B cell (primary cell): Measurements from ENCODE around the gene PIGR. TPM values are rescaled to one million over a fixed set of nuclear protein-coding genes. Genes with fewer than 3 reads are reported as not detected.

Experiments
- ATAC-seq: fragments of 200-7000 bp; cut with Tn5 transposase; one replicate; pipeline ENCODE4 v1.10.0; 2021; ENCODE audit warnings: low read depth, mild to moderate bottlenecking, moderate number of reproducible peaks, moderate library complexity
- CTCF ChIA-PET: fragments of 350-600 bp; sonication (Branson Sonifier 250); formaldehyde crosslinking; loops from one replicate; lab custom pipeline; 2021; ENCODE audit warnings: antibody characterized with exemption, inconsistent platforms; lab: Charles Lee
- POLR2A ChIA-PET: fragments of 350-600 bp; sonication (Branson Sonifier 250); formaldehyde crosslinking; loops from one replicate; lab custom pipeline; 2021; ENCODE audit warnings: antibody characterized with exemption; lab: Charles Lee
- DNase-seq: peaks from one replicate; pipeline ENCODE4 v3.0.0; 2013
- H2AFZ ChIP-seq: 2 replicates; pipeline ENCODE4 v1.6.1; 2012; ENCODE audit warnings: mild to moderate bottlenecking, low read depth, low read length; ENCODE audit not compliant: insufficient read depth, poor library complexity, severe bottlenecking
- H3K27ac ChIP-seq, 2 donors: 1 replicate in 1 of 2; 2 replicates in 1 of 2; pipeline ENCODE4 v1.5.1; 2012 to 2013; ENCODE audit warnings: low read length in 2 of 2, mild to moderate bottlenecking in 2 of 2, moderate library complexity in 1 of 2
- H3K27me3 ChIP-seq, 4 experiments: fragments of 200-600 bp in 1 of 4; sonication (generic) in 1 of 4; replicated peaks in 1 of 4; 1 replicate in 2 of 4; 2 replicates in 2 of 4; pipeline versions ENCODE4 v1.6.1 to v1.7.0; 2013 to 2016; ENCODE audit warnings: low read length in 3 of 4, mild to moderate bottlenecking in 2 of 4, mixed read lengths in 1 of 4, moderate library complexity in 1 of 4; ENCODE audit not compliant: insufficient read depth in 4 of 4, control insufficient read depth in 3 of 4; ENCODE audit errors: control extremely low read depth in 1 of 4
- H3K36me3 ChIP-seq, 2 experiments: replicated peaks in 1 of 2; 1 replicate in 1 of 2; 2 replicates in 1 of 2; pipeline versions ENCODE4 v1.6.1 to v1.7.1; 2013; ENCODE audit warnings: low read length in 1 of 2; ENCODE audit not compliant: insufficient read depth in 2 of 2, control insufficient read depth in 1 of 2; ENCODE audit errors: control extremely low read depth in 1 of 2, extremely low read depth in 1 of 2
- H3K4me1 ChIP-seq, 2 donors: fragments of 200-600 bp in 1 of 2; sonication (generic) in 1 of 2; 1 replicate in 1 of 2; 2 replicates in 1 of 2; pipeline versions ENCODE4 v1.5.1 to v1.6.1; 2013 to 2017; ENCODE audit warnings: low read length in 2 of 2; ENCODE audit not compliant: control insufficient read depth in 2 of 2, insufficient read depth in 2 of 2
- H3K4me2 ChIP-seq: replicated peaks from 2 replicates; pipeline ENCODE3; 2012; ENCODE audit warnings: mild to moderate bottlenecking, low read depth, low read length; ENCODE audit not compliant: poor library complexity, severe bottlenecking
- H3K4me3 ChIP-seq, 5 experiments: fragments of 200-600 bp in 1 of 5; sonication (generic) in 1 of 5; 1 replicate in 3 of 5; 2 replicates in 2 of 5; pipeline versions ENCODE4 v1.5.1 to v1.7.0; 2011 to 2016; ENCODE audit warnings: low read length in 4 of 5, mild to moderate bottlenecking in 4 of 5, low read depth in 2 of 5, control low read depth in 1 of 5, moderate library complexity in 1 of 5; ENCODE audit not compliant: insufficient read depth in 1 of 5; ENCODE audit errors: control extremely low read depth in 1 of 5, extremely low read depth in 1 of 5
- H3K79me2 ChIP-seq: fragments of 200-600 bp; sonication (generic); one replicate; pipeline ENCODE4 v1.6.0; 2016; ENCODE audit warnings: low read length; ENCODE audit not compliant: control insufficient read depth, insufficient read depth
- H3K9ac ChIP-seq: fragments of 200-600 bp; sonication (generic); 2 replicates; pipeline ENCODE4 v1.6.1; 2017; ENCODE audit warnings: mild to moderate bottlenecking, low read length, moderate library complexity
- H3K9me3 ChIP-seq, 3 donors: one replicate each; pipeline versions ENCODE4 v1.6.1 to v1.7.1; 2013; ENCODE audit warnings: low read length in 2 of 3; ENCODE audit not compliant: control insufficient read depth in 2 of 3, insufficient read depth in 1 of 3; ENCODE audit errors: control extremely low read depth in 1 of 3
- H4K20me1 ChIP-seq: 2 replicates; pipeline ENCODE4 v1.6.0; 2012; ENCODE audit warnings: mild to moderate bottlenecking, low read length; ENCODE audit not compliant: insufficient read depth, control insufficient read depth, poor library complexity, severe bottlenecking
- H3K27ac Mint-ChIP-seq: one replicate; pipeline ENCODE4 v1.8.0; 2021; ENCODE audit warnings: mixed read lengths
- H3K27me3 Mint-ChIP-seq: one replicate; pipeline ENCODE4 v1.8.0; 2021; ENCODE audit warnings: mixed read lengths
- H3K4me1 Mint-ChIP-seq: one replicate; pipeline ENCODE4 v1.8.0; 2021; ENCODE audit warnings: mixed read lengths
- H3K4me3 Mint-ChIP-seq: one replicate; pipeline ENCODE4 v1.8.0; 2021; ENCODE audit warnings: mixed read lengths
- H3K9me3 Mint-ChIP-seq: one replicate; pipeline ENCODE4 v1.8.0; 2022; ENCODE audit warnings: mixed read lengths; ENCODE audit not compliant: insufficient read depth
- EZH2 ChIP-seq: IDR thresholded peaks from 2 replicates; pipeline ENCODE4 v1.6.1; 2012; ENCODE audit warnings: borderline replicate concordance, low read depth, mild to moderate bottlenecking, moderate library complexity, low read length; ENCODE audit not compliant: insufficient read depth, poor library complexity, severe bottlenecking
- WGBS: methylation state at CpG from one replicate; pipeline ENCODE4 v1.1.5; 2013; ENCODE audit warnings: missing lambda C conversion rate; ENCODE audit not compliant: insufficient coverage; 5-methylcytosine and 5-hydroxymethylcytosine counted together
- intact Hi-C: fragments of 100-400 bp; cut with micrococcal nuclease; formaldehyde crosslinking; loops from one replicate; pipeline ENCODE4 v1.10.0; 2022
- polyA plus RNA-seq: library from polyadenylated mRNA; depleted of rRNA; stranded (reverse); fragments of >200 nt; gene quantifications from 2 replicates; pipeline ENCODE4 v1.2.3, GENCODE V29; 2012
- total RNA-seq, 2 donors: library from RNA; stranded (reverse); fragments of 120-200 nt in 1 of 2; gene quantifications; 1 replicate in 1 of 2; 2 replicates in 1 of 2; pipeline versions ENCODE4 v1.2.3 to v1.2.4, GENCODE V29; 2013 to 2022
- TF ChIP-seq, protein P1 (sequence below): fragments of 200-600 bp; IDR thresholded peaks from one replicate; pipeline ENCODE4 v1.8.0; 2022; ENCODE audit warnings: antibody characterized with exemption, mild to moderate bottlenecking

Gene PIGR
- total and polyA plus RNA-seq, 2 donors (not counting 1 experiment from before 2014, with no cell fraction given) = 0.31 to 1.1 TPM

GRCh38 chr1:206905295-206906164, 40.7 kb downstream of the PIGR start:
- Histone ChIP-seq H3K4me1 (peaks cover 51 to 61% of the 10 kb centered on the region in 2 donors), H3K27ac (peak overlapping the region; percentile 49 to 79), H4K20me1 (peaks cover 91% of the 10 kb centered on the region), H3K27me3 (no peaks in the 10 kb centered on the region), H2AFZ (no peak overlapping the region), H3K4me2 (peak overlapping the region; percentile 35), H3K4me3 (no peak overlapping the region), H3K9ac (no peak overlapping the region), H3K36me3 (peaks cover 7 to 78% of the 10 kb centered on the region in 2 experiments), H3K79me2 (peaks cover 26% of the 10 kb centered on the region), H3K9me3 (no peaks in the 10 kb centered on the region)
- DNase-seq = peak; percentile 62
- no peaks in the 10 kb centered on the region for H3K9me3 Mint-ChIP-seq
- ATAC-seq = peak; percentile 86
- peak overlapping the region; percentile 64 for H3K4me3 Mint-ChIP-seq
- POLR2A ChIA-PET = interaction anchor here (0.6 to 1.8 kb wide), 9 partner anchors 13 to 262 kb away, joined by 3 to 8 read pairs (median 4); partner anchors contain the start of gene FCMR
- WGBS = 33% methylated on average over 3 of the region's 4 CpGs
- H3K27ac Mint-ChIP-seq = peak overlapping the region; percentile 82
- intact Hi-C loops = no loop called here
- H3K27me3 Mint-ChIP-seq = no peaks in the 10 kb centered on the region
- peaks cover 77% of the 10 kb centered on the region for H3K4me1 Mint-ChIP-seq
- TF ChIP-seq EZH2 = no peak
- TF ChIP-seq, protein P1, sequence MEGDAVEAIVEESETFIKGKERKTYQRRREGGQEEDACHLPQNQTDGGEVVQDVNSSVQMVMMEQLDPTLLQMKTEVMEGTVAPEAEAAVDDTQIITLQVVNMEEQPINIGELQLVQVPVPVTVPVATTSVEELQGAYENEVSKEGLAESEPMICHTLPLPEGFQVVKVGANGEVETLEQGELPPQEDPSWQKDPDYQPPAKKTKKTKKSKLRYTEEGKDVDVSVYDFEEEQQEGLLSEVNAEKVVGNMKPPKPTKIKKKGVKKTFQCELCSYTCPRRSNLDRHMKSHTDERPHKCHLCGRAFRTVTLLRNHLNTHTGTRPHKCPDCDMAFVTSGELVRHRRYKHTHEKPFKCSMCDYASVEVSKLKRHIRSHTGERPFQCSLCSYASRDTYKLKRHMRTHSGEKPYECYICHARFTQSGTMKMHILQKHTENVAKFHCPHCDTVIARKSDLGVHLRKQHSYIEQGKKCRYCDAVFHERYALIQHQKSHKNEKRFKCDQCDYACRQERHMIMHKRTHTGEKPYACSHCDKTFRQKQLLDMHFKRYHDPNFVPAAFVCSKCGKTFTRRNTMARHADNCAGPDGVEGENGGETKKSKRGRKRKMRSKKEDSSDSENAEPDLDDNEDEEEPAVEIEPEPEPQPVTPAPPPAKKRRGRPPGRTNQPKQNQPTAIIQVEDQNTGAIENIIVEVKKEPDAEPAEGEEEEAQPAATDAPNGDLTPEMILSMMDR = no peak
- CTCF ChIA-PET = interaction anchor here (0.7 to 11.6 kb wide), 13 partner anchors 8 to 271 kb away, joined by 3 to 208 read pairs (median 7); partner anchors contain the start of genes DYRK3, FCMR, IL20 and IL24
